ENCODE results near the gene ENTREP1.

DNA sequence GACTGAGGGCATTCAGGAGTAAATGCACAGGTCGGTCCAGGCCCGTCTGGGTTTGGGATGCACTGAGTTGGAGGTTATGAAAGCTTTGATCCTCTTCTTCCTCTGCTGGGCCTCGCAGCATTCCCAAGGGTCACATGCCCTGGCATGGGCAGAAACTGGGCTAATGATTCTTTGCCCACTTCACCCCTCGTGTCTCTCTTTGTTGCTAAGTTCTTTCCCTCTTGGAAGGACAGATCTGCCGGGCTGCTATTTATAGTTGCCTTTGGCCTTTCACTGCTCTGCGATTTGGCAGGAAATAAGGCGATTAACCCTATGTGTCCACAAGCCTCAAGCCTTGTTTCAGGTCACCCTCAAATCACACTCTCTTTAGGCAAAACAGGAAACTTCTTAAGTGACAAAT is 66.9 kb downstream of the ENTREP1 start:
- TF ChIP-seq, protein P1, sequence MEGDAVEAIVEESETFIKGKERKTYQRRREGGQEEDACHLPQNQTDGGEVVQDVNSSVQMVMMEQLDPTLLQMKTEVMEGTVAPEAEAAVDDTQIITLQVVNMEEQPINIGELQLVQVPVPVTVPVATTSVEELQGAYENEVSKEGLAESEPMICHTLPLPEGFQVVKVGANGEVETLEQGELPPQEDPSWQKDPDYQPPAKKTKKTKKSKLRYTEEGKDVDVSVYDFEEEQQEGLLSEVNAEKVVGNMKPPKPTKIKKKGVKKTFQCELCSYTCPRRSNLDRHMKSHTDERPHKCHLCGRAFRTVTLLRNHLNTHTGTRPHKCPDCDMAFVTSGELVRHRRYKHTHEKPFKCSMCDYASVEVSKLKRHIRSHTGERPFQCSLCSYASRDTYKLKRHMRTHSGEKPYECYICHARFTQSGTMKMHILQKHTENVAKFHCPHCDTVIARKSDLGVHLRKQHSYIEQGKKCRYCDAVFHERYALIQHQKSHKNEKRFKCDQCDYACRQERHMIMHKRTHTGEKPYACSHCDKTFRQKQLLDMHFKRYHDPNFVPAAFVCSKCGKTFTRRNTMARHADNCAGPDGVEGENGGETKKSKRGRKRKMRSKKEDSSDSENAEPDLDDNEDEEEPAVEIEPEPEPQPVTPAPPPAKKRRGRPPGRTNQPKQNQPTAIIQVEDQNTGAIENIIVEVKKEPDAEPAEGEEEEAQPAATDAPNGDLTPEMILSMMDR (conservative IDR thresholded peaks at IDR 0.05), result no peak
- no peak for TF ChIP-seq ZFX (IDR thresholded peaks at IDR 0.05)

Measured in C4-2B (cell line).